Stimulated activated memory B cell treated with anti-CD40 and anti-IgM and Interleukin-4, amounts not matched to agents 10 μg/mL and 1 μg/mL and 100 μg/mL, for 72 hours (primary cell): ENCODE measurements around the gene TPK1.

Experiments used
- ATAC-seq: fragments of 150-1000 bp; cut with Tn5 transposase; 2 replicates; pipeline ENCODE4 v1.10.0; 2021
- H3K27ac Mint-ChIP-seq: one replicate; pipeline ENCODE4 v1.8.0; 2022; ENCODE audit warnings: mild to moderate bottlenecking, mixed read lengths
- H3K27me3 Mint-ChIP-seq: one replicate; pipeline ENCODE4 v1.8.0; 2022; ENCODE audit warnings: mixed read lengths
- H3K36me3 Mint-ChIP-seq: one replicate; pipeline ENCODE4 v1.8.0; 2022; ENCODE audit warnings: mixed read lengths
- H3K4me1 Mint-ChIP-seq: one replicate; pipeline ENCODE4 v1.8.0; 2022; ENCODE audit warnings: mixed read lengths
- H3K4me3 Mint-ChIP-seq: one replicate; pipeline ENCODE4 v1.8.0; 2022; ENCODE audit warnings: mild to moderate bottlenecking, moderate library complexity, mixed read lengths
- H3K9me3 Mint-ChIP-seq: one replicate; pipeline ENCODE4 v1.8.0; 2022; ENCODE audit warnings: mixed read lengths

TPK1 gene

DNA sequence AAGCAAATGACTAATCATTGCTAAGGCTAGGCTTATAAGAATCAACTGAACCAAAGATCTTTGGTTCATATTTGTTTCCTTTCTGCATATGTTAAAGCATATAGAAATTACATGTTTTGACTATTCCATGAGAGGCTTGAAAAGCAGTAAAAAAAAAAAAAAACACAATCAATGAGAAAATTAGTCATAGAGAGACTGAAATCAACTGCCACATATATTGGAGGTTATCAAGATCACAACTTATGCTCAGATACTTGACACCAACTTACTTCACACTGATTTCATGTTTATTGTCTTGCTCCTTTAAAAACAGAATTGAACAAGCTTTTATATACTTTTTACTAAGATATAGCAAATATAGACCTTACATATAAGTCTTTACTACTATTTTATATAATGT is 161.3 kb downstream of the TPK1 start:
- Mint-ChIP-seq H3K36me3 (no peaks in the 10 kb centered on the region), H3K27ac (no peak overlapping the region), H3K27me3 (no peaks in the 10 kb centered on the region)

DNA sequence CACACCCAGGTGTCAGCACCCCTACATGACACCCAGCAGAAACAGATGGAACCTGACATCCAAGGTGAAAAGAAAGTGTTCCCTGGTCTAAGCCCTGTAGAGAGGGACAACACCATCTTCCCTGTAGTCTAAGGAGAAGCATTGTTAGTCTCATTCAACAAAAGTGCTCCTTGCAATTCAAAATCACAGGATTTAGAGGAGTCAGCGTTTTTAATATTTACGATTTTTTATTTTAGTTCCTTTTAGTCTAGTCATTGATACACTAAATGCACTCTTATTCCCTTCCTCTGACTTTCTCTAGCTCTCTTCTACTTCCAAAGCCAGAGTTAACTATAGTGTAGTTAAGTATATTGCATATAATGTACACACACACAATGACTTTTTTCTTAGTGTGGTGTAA is 163.0 kb downstream of the TPK1 start:
- Mint-ChIP-seq H3K4me3 (no peak overlapping the region), H3K9me3 (no peaks in the 10 kb centered on the region), H3K27me3 (no peaks in the 10 kb centered on the region), H3K36me3 (no peaks in the 10 kb centered on the region), H3K27ac (no peak overlapping the region), H3K4me1 (no peaks in the 10 kb centered on the region)
- ATAC-seq: no peak

More for the DNA sequence above, 161.3 kb downstream of the TPK1 start:
- ATAC-seq: no peak
- Mint-ChIP-seq H3K4me3 (no peak overlapping the region), H3K9me3 (no peaks in the 10 kb centered on the region), H3K4me1 (no peaks in the 10 kb centered on the region)

DNA sequence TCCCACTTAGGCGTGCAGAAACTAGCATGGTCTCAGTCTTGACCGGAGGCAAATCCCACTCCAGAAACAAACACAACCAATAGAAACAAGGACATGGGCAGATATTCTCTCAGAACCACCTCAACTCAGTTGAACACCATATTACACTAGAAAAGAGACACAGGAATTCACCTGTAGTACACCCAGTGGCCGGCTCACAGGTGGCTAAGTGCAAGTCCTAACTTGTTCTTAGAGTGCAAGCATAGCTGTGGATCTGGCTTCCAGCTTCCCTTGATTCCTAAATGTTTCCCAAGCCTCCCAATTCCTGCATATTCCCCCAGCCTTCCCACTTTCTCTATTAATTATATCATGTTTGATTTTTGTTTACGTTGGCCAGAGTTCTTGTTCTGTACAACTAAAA is 164.4 kb downstream of the TPK1 start:
- no peak for ATAC-seq
- no peaks in the 10 kb centered on the region for H3K27me3 Mint-ChIP-seq
- no peak overlapping the region for H3K4me3 Mint-ChIP-seq
- no peaks in the 10 kb centered on the region for H3K4me1 Mint-ChIP-seq
- H3K9me3 Mint-ChIP-seq: no peaks in the 10 kb centered on the region
- H3K36me3 Mint-ChIP-seq: peaks cover 11% of the 10 kb centered on the region
- no peak overlapping the region for H3K27ac Mint-ChIP-seq

DNA sequence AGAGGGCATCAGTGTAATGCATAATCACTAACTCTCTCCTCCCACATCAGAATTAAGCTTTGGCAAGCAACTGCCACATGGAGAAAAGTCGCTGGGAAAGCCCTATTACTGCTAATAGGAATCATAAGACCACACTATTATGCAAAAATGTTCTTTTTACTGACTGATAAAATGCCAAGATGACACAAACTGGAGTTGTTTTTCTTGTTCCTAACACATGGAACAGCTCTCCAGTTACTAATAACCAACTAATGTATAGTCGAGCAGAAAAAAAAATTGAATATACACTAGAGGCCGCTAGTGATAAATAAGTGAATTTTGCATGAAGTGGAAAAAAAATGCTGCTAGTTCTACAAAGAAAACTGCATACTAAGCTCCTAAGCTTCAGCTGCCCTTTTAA is 165.6 kb downstream of the TPK1 start:
- Mint-ChIP-seq H3K9me3 (no peaks in the 10 kb centered on the region), H3K4me1 (no peaks in the 10 kb centered on the region), H3K36me3 (peaks cover 21% of the 10 kb centered on the region), H3K27ac (no peak overlapping the region), H3K4me3 (no peak overlapping the region), H3K27me3 (no peaks in the 10 kb centered on the region)
- no peak for ATAC-seq

DNA sequence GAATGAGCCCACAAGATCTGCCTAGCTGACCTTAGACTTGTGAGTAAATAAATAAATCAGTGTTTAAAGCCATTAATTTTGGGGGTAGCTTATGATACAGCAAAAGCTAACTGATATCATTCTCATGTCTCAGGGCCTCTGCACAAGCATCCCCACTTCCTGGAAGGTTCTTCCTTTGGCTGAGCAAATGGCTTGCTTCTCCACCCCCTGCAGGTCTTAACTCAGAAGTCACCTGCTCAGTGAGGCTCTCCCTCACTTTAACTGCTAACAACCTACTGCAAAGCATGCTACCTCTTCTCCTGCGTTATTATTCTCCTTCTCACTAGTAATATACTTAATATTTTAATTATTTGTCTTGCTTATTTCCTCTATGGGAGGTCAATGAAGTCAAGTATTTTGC is 167.3 kb downstream of the TPK1 start:
- H3K9me3 Mint-ChIP-seq: peaks cover 4% of the 10 kb centered on the region
- H3K4me1 Mint-ChIP-seq: no peaks in the 10 kb centered on the region
- no peak for ATAC-seq
- peaks cover 32% of the 10 kb centered on the region for H3K36me3 Mint-ChIP-seq
- H3K27ac Mint-ChIP-seq: no peak overlapping the region
- H3K4me3 Mint-ChIP-seq: no peak overlapping the region
- no peaks in the 10 kb centered on the region for H3K27me3 Mint-ChIP-seq

DNA sequence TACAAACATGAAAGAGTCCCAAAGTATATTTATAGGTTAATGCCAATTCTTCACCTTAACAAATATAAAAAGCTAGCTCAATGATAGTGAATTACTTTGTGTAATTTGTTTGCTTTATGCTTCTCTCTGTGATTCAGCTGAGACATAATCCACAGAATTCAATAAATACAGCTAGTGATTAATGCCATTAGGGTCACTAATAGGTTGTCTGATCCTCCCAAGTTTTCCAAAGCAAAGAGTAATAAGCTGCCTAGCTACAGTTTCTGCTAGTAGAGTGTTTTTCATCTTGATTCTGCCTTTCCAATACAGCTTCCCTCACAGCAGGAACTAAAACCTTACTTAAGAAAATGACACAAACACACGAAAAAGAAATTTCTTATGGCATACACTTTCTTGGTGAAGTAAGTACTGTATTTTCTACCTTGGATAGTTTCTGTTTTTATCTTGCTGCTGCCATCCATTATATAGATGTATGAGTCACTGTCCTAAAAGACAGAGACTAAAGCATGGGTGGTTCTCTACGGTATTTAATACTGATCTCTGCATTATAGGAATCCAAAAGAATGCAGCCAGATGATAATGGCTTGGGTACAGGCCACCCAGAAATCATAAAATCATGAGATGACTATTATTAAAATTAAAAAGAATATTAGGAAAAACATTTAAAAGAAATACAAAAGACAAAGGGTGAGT is 170.0 kb downstream of the TPK1 start:
- H3K36me3 Mint-ChIP-seq: peaks cover 46% of the 10 kb centered on the region
- no peaks in the 10 kb centered on the region for H3K27me3 Mint-ChIP-seq
- H3K27ac Mint-ChIP-seq: no peak overlapping the region
- H3K9me3 Mint-ChIP-seq: peaks cover 4% of the 10 kb centered on the region
- ATAC-seq: no peak
- H3K4me1 Mint-ChIP-seq: no peaks in the 10 kb centered on the region
- H3K4me3 Mint-ChIP-seq: no peak overlapping the region

DNA sequence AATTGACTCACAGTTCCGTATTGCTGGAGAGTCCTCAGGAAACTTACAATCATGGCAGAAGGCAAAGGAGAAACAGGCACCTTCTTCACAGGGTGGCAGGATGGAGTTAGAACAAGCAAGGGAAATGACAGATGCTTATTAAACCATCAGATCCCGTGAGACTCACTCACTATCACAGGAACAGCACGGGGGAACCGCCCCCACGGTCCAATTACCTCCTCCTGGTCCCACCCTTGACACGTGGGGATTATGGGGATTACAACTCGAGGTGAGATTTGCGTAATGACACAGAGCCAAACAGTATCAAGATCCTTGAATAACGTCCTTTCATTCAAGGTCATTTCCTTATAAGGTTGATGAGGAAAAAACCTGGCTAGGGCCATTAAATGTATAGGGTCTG is 176.6 kb downstream of the TPK1 start:
- ATAC-seq: no peak
- Mint-ChIP-seq H3K27me3 (no peaks in the 10 kb centered on the region), H3K27ac (no peak overlapping the region), H3K4me3 (no peak overlapping the region), H3K9me3 (no peaks in the 10 kb centered on the region), H3K4me1 (peaks cover 4% of the 10 kb centered on the region), H3K36me3 (peaks cover 17% of the 10 kb centered on the region)

DNA sequence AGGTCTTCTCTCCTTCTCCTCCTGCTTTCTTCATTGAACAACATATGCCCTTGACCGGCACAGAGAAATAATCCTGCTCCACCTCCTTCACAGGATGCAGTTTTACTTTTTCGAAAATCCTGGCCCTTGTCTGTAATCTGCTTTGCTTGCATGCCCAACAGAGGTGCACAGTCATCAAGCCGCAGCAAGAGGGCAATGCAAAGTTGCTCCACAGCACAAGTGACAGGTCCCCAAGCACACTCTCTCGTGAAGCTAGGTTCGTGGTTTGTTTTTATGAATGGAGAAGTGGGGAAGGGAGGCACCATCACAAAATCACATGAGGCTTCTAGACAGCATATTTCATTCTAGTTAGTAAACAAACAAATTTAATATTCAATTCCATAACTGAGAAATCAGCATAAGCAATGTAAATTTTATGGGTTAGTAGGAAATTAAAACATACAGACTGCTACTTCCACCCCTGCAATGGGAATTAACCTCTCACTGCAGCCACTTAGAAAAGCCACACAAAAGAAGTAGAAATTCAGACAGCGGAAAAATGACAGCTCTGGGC is 178.8 kb downstream of the TPK1 start:
- no peaks in the 10 kb centered on the region for H3K27me3 Mint-ChIP-seq
- no peak for ATAC-seq
- H3K36me3 Mint-ChIP-seq: peaks cover 5% of the 10 kb centered on the region
- peaks cover 14% of the 10 kb centered on the region for H3K4me1 Mint-ChIP-seq
- no peak overlapping the region for H3K4me3 Mint-ChIP-seq
- H3K9me3 Mint-ChIP-seq: no peaks in the 10 kb centered on the region
- H3K27ac Mint-ChIP-seq: no peak overlapping the region

DNA sequence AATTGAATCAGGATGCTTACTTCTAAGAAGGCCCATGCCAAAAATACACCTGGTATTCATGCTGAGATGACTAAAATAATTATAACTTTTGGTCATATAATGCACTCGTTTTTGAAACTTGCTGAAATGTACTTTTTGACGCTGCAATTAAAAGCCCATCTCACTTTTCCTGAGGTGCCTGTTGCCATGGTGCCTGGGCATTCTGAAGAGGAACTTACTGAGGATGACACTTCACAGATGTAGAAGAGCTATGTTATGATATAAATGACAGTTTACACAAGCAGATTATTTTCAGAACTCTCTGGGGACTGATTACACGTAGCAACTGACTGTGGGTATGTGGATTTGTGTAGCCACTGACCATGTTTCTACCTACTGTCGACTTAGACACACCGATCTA is 182.4 kb downstream of the TPK1 start:
- peaks cover 21% of the 10 kb centered on the region for H3K36me3 Mint-ChIP-seq
- peaks cover 14% of the 10 kb centered on the region for H3K4me1 Mint-ChIP-seq

DNA sequence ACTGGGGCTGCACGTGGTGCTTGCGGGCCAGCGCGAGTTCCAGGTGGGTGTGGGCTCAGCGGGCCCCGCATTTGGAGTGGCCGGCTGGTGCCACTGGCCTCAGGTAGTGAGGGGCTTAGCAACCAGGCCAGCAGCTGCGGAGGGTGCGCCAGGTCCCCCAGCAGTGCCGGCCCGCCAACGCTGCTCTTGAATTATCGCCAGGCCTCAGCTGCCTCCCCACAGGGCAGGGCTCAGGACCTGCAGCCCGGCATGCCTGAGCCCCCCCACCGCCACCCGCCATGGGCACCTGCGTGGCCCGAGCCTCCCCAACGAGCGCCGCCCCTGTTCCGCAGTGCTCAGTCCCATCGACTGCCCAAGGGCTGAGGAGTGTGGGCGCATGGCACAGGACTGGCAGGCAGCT is 185.4 kb downstream of the TPK1 start:
- H3K4me1 Mint-ChIP-seq: peaks cover 14% of the 10 kb centered on the region
- no peak overlapping the region for H3K27ac Mint-ChIP-seq
- ATAC-seq: no peak
- peaks cover 34% of the 10 kb centered on the region for H3K36me3 Mint-ChIP-seq
- peaks cover 3% of the 10 kb centered on the region for H3K9me3 Mint-ChIP-seq
- H3K4me3 Mint-ChIP-seq: no peak overlapping the region
- H3K27me3 Mint-ChIP-seq: no peaks in the 10 kb centered on the region

More for the DNA sequence above, 182.4 kb downstream of the TPK1 start:
- no peak overlapping the region for H3K27ac Mint-ChIP-seq
- no peak overlapping the region for H3K4me3 Mint-ChIP-seq
- H3K9me3 Mint-ChIP-seq: peaks cover 3% of the 10 kb centered on the region
- ATAC-seq: no peak
- H3K27me3 Mint-ChIP-seq: no peaks in the 10 kb centered on the region

DNA sequence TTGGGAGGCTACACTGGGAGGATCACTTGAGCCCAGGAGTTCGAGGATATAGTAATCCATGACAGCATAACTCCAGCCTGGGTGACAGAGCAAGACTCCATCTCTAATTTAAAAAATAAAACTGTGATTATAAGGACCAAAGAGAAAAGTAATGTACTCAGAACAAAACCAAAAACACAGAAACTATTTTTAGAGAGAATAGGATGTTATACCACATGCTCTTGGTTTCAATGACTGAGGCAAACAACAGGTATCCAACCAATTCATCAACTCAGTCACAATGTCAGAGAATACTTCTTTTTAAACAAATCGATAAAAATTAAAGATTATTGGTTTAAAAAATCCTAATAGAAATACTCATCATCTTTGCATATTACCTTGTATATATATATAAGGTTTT is 186.7 kb downstream of the TPK1 start:
- no peak for ATAC-seq
- Mint-ChIP-seq H3K27ac (no peak overlapping the region), H3K27me3 (no peaks in the 10 kb centered on the region), H3K36me3 (peaks cover 41% of the 10 kb centered on the region), H3K4me1 (peaks cover 8% of the 10 kb centered on the region), H3K4me3 (no peak overlapping the region), H3K9me3 (peaks cover 3% of the 10 kb centered on the region)

DNA sequence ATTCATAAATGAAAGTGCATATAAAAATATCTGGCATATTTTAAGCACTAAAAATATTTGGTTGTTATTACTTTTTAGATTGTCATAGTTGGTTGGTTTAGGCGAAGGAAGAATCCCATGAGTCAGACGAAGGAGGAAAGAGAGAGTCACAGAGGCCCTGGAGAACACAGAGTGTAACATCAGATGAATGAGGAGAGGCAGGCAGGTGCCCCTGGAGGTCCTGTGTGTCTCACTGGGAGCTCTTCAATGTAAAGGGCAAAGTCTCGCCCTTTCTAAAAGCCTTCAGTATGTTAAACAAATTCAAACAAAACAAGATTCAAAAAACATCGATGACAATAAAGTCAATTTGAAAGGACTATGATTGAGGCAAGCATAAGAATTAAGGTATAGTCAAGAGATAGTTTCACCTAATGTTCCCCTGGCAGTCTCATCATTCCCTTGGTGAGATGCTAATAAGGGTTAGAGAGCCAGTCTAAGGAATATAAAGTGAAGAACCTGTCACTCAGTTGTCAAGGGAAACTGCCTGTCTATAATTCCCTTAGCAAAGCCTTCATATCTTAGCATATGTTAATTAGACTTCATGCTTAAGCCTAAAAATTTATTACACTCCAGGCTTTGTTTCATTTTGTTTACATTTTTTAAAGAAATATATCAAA is 194.3 kb downstream of the TPK1 start:
- ATAC-seq: no peak
- peaks cover 14% of the 10 kb centered on the region for H3K36me3 Mint-ChIP-seq
- H3K4me3 Mint-ChIP-seq: no peak overlapping the region
- H3K27ac Mint-ChIP-seq: no peak overlapping the region
- H3K27me3 Mint-ChIP-seq: no peaks in the 10 kb centered on the region
- no peaks in the 10 kb centered on the region for H3K4me1 Mint-ChIP-seq
- no peaks in the 10 kb centered on the region for H3K9me3 Mint-ChIP-seq

DNA sequence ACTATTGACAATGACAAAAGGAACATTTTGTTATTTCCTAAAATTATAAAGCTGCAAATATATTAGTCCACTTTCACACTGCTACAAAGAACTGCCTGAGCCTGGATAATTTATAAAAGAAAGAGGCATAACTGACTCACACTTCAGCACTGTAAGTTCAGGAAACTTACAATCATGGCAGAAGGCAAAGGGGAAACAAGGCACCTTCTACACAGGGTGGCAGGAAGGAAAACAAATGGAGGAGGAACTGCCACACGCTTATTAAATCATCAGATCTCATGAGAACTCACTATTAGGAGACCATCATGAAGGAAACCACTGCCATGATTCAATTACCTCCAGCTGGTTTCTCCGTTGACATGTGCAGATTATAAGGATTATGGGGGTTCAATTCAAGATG is 203.1 kb downstream of the TPK1 start:
- Mint-ChIP-seq H3K4me3 (no peak overlapping the region), H3K4me1 (no peaks in the 10 kb centered on the region), H3K36me3 (peaks cover 35% of the 10 kb centered on the region), H3K27me3 (no peaks in the 10 kb centered on the region), H3K9me3 (peaks cover 12% of the 10 kb centered on the region), H3K27ac (no peak overlapping the region)
- ATAC-seq: no peak

DNA sequence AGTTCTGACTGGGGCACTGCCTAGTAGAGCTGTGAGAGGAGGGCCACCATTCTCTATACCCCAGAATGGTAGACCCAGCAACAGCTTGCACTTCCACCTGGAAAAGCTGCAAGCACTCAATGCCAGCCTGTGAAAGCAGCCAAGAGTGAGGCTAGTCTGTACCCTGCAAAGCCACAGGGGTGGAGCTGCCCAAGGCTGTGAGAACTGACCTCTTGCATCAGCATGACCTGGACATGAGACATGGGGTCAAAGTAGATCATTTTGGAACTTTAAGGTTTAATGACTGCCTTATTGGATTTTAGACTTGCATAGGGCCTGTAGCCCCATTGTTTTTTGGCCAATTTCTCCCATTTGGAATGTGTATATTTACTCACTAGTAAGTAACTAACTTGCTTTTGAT is 206.3 kb downstream of the TPK1 start:
- Mint-ChIP-seq H3K27me3 (no peaks in the 10 kb centered on the region), H3K4me1 (peaks cover 7% of the 10 kb centered on the region), H3K36me3 (peaks cover 39% of the 10 kb centered on the region), H3K9me3 (peaks cover 12% of the 10 kb centered on the region), H3K27ac (no peak overlapping the region), H3K4me3 (no peak overlapping the region)
- ATAC-seq: no peak

DNA sequence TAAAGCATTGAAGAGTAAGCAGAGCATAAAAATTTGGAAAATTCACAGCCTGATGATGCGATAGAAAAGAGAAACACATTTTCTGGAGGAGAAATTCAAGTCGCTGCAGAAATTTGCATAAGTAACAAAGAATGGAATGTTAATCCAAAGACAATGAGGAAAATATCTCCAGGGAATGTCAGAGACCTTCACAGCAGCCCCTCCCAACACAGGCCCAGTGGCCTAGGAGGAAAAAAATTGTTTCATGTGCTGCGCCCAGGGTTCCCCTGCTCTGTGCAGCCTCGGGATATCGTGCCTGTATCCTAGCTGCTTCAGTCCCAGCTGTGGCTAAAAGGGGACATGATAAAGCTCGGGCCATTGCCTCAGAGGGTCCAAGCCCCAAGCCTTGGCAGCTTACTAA is 206.8 kb downstream of the TPK1 start:
- Mint-ChIP-seq H3K4me1 (peaks cover 10% of the 10 kb centered on the region), H3K27ac (no peak overlapping the region), H3K9me3 (peaks cover 12% of the 10 kb centered on the region), H3K4me3 (no peak overlapping the region), H3K36me3 (peaks cover 39% of the 10 kb centered on the region), H3K27me3 (no peaks in the 10 kb centered on the region)
- ATAC-seq: no peak

DNA sequence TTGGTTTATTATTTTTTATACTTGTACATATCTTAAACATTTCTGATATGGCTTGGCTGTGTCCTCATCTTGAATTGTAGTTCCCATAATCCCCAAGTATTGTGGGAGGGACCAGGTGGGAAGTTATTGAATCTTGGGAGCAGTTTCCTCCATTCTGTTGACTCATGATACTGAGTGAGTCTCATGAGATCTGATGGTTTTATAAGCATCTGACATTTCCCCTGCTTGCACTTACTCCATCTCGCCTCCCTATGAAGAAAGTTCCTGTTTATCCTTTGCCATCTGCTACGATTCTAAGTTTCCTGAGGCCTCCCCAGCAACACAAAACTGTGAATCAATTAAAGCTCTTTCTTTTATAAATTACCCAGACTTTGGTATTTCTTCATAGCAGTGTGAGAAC is 207.7 kb downstream of the TPK1 start:
- Mint-ChIP-seq H3K9me3 (peaks cover 12% of the 10 kb centered on the region), H3K4me1 (peaks cover 10% of the 10 kb centered on the region), H3K4me3 (no peak overlapping the region), H3K27me3 (no peaks in the 10 kb centered on the region), H3K36me3 (peaks cover 35% of the 10 kb centered on the region), H3K27ac (no peak overlapping the region)
- no peak for ATAC-seq
